ENCODE results near the gene SEMA3C. TPM values are rescaled to one million over a fixed set of nuclear protein-coding genes. Genes with fewer than 3 reads are reported as not detected.

Gene SEMA3C
- total RNA-seq, 2 donors from 2014 or later = 89.2 to 184 TPM

- Histone ChIP-seq H3K27me3 (replicated peaks; ENCODE audit: insufficient read depth) (no peaks in the 10 kb centered on the region), H3K36me3 (no peaks in the 10 kb centered on the region), H3K4me3 (peak overlapping the region; percentile 91), H3K4me1 (ENCODE audit: control insufficient read depth in 1 of 2, low read depth in 2 of 2) (peaks cover 4 to 9% of the 10 kb centered on the region in 2 donors), H3K27ac (no peak overlapping the region), H3K9me3 (no peaks in the 10 kb centered on the region)
- no peak for DNase-seq (ENCODE audit: low spot score)
- no peak for TF ChIP-seq CTCF (IDR thresholded peaks at IDR 0.05)
- ATAC-seq (ENCODE audit: insufficient number of reproducible peaks, low FRiP score, low read depth) = no peak
These were observed 1.8 kb downstream of the SEMA3C start for GRCh38 chr7:80916770-80917741.

DNA sequence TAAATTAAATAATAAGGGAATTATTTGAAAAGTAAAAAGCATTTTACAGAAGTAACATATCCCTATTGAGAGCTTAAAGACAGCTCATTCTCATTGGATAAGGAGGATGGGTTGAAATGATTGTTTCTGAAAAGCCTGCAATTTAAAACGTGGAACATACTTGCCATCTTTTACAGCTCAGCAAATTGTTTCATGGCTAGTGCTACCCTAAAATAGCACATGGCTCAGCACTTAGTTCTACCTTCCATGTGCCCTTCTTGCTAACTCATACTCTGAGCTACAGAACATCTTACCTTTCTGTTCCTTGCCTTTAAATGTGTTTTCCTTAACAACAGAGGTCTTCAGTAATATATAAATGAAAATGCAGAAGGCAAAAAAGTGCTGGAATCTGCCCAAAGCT lies 8.6 kb downstream of the SEMA3C start:
- H3K27me3 ChIP-seq (replicated peaks; ENCODE audit: insufficient read depth) = no peaks in the 10 kb centered on the region
- H3K36me3 ChIP-seq = no peaks in the 10 kb centered on the region
- H3K9me3 ChIP-seq = no peaks in the 10 kb centered on the region
- H3K27ac ChIP-seq = no peak overlapping the region
- H3K4me3 ChIP-seq = no peak overlapping the region
- no peak for DNase-seq (ENCODE audit: low spot score)
- no peak for ATAC-seq (ENCODE audit: insufficient number of reproducible peaks, low FRiP score, low read depth)
- no peaks in the 10 kb centered on the region for H3K4me1 ChIP-seq (ENCODE audit: control insufficient read depth in 1 of 2, low read depth in 2 of 2)
- no peak for TF ChIP-seq CTCF (IDR thresholded peaks at IDR 0.05)

GRCh38 chr7:80908360-80908797 lies 10.5 kb downstream of the SEMA3C start:
- H3K4me3 ChIP-seq = no peak overlapping the region
- ATAC-seq (ENCODE audit: insufficient number of reproducible peaks, low FRiP score, low read depth) = no peak
- TF ChIP-seq CTCF (IDR thresholded peaks at IDR 0.05) = no peak

GRCh38 chr7:80907612-80908011 lies 11.2 kb downstream of the SEMA3C start:
- no peak for ATAC-seq (ENCODE audit: insufficient number of reproducible peaks, low FRiP score, low read depth)
- Histone ChIP-seq H3K9me3 (no peaks in the 10 kb centered on the region), H3K27ac (no peak overlapping the region), H3K27me3 (replicated peaks; ENCODE audit: insufficient read depth) (no peaks in the 10 kb centered on the region), H3K4me3 (no peak overlapping the region), H3K36me3 (no peaks in the 10 kb centered on the region), H3K4me1 (ENCODE audit: control insufficient read depth in 1 of 2, low read depth in 2 of 2) (no peaks in the 10 kb centered on the region)
- no peak for DNase-seq (ENCODE audit: low spot score)
- no peak for TF ChIP-seq CTCF (IDR thresholded peaks at IDR 0.05)

More at GRCh38 chr7:80908360-80908797, 10.5 kb downstream of the SEMA3C start:
- DNase-seq (ENCODE audit: low spot score) = no peak
- Histone ChIP-seq H3K9me3 (no peaks in the 10 kb centered on the region), H3K4me1 (ENCODE audit: control insufficient read depth in 1 of 2, low read depth in 2 of 2) (no peaks in the 10 kb centered on the region), H3K27me3 (replicated peaks; ENCODE audit: insufficient read depth) (no peaks in the 10 kb centered on the region), H3K36me3 (no peaks in the 10 kb centered on the region), H3K27ac (no peak overlapping the region)

DNA sequence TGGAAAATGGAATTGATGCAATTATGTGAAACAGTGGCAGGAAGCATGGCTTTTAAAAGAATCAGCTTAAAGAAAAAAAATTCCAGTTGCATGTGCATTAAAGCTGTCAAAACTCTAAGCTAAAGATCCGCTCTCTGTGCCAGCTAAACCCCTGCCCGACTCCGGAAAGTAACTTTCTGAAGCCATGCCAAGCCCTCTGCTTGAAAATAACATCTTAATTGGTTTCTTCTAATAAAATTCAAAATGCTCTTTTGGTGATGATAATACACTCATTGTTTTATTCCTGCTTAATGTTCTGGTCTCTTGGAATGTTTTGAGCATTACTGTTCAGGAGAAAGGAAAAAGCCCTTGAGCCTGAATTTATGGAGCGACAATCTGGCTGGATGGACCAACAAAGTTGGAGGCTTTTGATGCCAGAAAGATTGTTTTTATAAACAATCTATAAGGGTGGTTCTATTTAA lies 11.7 kb downstream of the SEMA3C start:
- TF ChIP-seq CTCF (IDR thresholded peaks at IDR 0.05) = no peak
- Histone ChIP-seq H3K27ac (no peak overlapping the region), H3K9me3 (no peaks in the 10 kb centered on the region), H3K4me1 (ENCODE audit: control insufficient read depth in 1 of 2, low read depth in 2 of 2) (peaks cover 0 to 1% of the 10 kb centered on the region in 2 donors), H3K36me3 (no peaks in the 10 kb centered on the region), H3K27me3 (replicated peaks; ENCODE audit: insufficient read depth) (no peaks in the 10 kb centered on the region), H3K4me3 (no peak overlapping the region)
- DNase-seq (ENCODE audit: low spot score) = no peak
- ATAC-seq (ENCODE audit: insufficient number of reproducible peaks, low FRiP score, low read depth) = no peak

Measured in thoracic aorta (tissue), 2 donors.